HL-60 (cell line): Measurements from ENCODE around the gene ENTPD6.

ENCODE experiments used
- POLR2AphosphoS5 ChIP-seq: IDR thresholded peaks from 2 replicates; pipeline ENCODE4 v1.6.1; 2012; ENCODE audit warnings: low read depth
- REST ChIP-seq: IDR thresholded peaks from 2 replicates; pipeline ENCODE4 v1.6.1; 2012; ENCODE audit warnings: low read depth; ENCODE audit not compliant: insufficient replicate concordance
- SPI1 ChIP-seq: IDR thresholded peaks from 2 replicates; pipeline ENCODE4 v1.6.1; 2012; ENCODE audit warnings: low read depth, mild to moderate bottlenecking, borderline replicate concordance
- TF ChIP-seq, protein P1 (sequence below): IDR thresholded peaks from one replicate; pipeline ENCODE4 v1.5.1; 2011; ENCODE audit warnings: low read length, control low read depth, inconsistent platforms; ENCODE audit not compliant: insufficient read depth

DNA sequence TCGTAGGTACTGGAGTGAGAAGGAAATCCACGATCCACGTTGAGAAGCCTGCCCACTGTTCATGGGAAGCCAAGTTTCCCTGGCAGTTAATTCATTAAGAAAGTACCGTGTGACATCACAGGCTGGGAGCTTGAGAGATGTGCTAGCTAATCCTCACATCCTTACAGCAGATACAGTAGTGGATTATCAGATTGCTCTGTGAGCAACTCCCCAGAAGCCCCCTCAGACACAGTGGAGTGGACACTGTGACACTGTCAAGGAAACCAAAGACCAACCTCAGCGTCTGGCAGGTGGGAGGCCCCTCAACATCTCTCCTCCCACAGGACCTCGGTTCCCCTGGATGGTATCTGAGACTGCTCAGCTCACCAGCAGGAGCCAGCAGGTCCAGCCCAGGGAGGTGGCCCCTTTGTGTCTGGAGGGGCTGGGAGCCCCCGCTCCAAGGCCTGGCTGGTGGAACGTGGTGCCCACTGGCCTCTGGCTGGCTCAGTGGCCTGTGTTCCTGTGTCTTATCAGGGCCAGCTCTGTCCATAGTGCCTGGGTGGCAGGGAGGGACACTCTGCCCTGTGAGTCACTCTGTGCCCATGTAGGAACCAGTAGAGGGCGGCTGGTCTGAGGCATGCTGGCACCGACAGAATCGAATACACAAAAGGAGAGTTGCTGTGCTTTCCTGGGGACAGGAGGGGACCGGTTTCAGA lies 59.6 kb downstream of the ENTPD6 start:
- TF ChIP-seq SPI1 = no peak
- TF ChIP-seq, protein P1, sequence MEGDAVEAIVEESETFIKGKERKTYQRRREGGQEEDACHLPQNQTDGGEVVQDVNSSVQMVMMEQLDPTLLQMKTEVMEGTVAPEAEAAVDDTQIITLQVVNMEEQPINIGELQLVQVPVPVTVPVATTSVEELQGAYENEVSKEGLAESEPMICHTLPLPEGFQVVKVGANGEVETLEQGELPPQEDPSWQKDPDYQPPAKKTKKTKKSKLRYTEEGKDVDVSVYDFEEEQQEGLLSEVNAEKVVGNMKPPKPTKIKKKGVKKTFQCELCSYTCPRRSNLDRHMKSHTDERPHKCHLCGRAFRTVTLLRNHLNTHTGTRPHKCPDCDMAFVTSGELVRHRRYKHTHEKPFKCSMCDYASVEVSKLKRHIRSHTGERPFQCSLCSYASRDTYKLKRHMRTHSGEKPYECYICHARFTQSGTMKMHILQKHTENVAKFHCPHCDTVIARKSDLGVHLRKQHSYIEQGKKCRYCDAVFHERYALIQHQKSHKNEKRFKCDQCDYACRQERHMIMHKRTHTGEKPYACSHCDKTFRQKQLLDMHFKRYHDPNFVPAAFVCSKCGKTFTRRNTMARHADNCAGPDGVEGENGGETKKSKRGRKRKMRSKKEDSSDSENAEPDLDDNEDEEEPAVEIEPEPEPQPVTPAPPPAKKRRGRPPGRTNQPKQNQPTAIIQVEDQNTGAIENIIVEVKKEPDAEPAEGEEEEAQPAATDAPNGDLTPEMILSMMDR = no peak
- TF ChIP-seq POLR2AphosphoS5 = no peak
- TF ChIP-seq REST = no peak
